HG02610 (cell line): ENCODE measurements around the gene POMGNT2.
"Not testable (repeated sequence)": the region's sequence is repeated elsewhere in the genome, so short reads cannot be mapped to it uniquely, and the experiment has no call there.

Experiments used
- ATAC-seq: cut with Tn5 transposase; IDR thresholded peaks from one replicate; pipeline ENCODE4 v1.9.1; 2021; ENCODE audit warnings: mild to moderate bottlenecking, moderate library complexity; ENCODE audit not compliant: unreplicated experiment

The POMGNT2 gene

GRCh38 chr3:43048470-43048869 lies 57.4 kb downstream of the POMGNT2 start:
- no peak for ATAC-seq

DNA sequence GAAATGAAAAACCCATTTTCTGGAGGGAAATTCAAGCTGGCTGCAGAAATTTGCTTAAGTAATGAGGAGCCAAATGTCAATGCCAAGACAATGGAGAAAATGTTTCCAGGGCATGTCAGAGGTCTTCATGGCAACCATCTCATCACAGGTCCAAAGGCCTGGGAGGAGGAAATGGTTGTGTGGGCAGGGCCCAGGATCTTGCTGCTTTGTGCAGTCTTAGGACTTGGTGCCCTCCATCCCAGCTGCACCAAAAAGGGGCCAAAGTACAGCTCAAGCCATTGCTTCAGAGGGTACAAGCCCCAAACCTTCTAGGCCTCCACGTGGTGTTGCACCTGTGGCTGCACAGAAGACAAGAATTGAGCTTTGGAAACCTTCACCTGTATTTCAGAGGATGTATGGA lies 59.3 kb downstream of the POMGNT2 start:
- no peak for ATAC-seq

DNA sequence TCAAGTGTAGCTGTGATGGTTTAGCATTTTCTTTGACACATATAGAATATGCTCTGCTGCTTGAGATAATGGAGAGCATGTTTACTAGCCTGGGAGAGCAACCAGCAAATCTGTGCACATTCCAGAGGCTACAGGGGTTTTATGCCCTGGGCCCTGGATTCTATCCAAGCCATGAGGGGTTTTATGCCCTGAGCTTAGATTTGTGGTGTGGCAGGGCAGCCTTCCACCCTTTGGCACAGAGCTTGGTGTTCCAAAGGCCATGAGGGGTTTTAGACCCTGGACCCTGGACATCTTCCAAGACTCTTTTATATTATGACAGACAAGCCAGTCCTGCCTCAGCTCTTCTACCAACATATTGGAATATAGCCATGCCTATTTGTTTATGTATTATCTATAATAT lies 60.8 kb downstream of the POMGNT2 start:
- not testable (repeated sequence) for ATAC-seq

DNA sequence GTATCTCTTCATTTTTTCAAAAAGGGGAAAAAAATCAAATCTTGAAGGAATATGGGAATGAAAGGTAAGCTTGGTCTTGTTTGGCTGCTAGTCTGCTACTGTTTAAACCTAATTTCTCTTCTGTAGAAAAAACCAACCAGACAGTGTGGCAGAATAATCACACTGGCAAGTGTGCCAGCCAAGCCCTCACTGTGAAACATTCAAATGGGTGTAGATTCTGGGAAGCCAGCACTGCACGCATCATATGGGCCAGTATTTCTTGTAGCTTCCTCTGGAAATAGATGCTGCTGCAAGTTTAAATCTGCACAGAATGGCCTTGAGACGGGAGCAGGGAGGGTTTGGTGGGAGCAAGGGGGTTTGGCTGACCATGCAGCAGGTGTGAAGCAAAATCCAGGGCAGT lies 62.1 kb downstream of the POMGNT2 start:
- no peak for ATAC-seq

DNA sequence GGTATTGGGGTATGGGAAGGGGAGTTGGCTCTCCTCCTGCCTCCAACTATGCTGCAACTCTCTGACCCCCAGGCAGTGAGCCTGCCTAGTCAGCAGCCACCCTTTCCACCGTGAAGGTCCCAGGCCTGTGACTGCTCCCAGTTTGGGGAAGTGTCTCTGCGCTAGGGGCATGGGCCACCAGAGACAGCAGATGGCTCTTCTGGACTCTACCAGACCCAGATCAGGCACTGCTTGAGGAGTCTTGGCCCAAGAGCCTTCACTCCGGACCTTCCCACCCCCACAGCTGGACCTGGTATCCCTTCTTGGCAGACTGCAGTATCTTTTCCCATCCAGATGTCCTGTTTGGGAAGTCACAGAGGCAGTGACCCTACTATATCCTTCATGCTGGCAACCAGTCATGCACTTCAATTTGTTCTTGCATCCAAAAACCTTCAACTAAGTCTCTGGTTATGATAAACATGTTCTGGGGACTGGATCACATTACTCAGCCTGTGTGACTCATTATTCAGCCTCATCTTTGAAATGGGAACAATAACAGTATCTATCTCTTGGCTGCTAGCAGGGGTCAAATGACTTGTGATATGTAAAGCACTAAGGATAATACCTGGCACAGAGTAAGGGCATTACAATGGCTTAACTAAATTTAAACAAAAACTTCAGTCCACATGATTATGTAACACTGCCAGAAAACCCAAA lies 62.7 kb downstream of the POMGNT2 start:
- ATAC-seq: no peak

GRCh38 chr3:43041517-43041916 lies 64.4 kb downstream of the POMGNT2 start:
- ATAC-seq: no peak

DNA sequence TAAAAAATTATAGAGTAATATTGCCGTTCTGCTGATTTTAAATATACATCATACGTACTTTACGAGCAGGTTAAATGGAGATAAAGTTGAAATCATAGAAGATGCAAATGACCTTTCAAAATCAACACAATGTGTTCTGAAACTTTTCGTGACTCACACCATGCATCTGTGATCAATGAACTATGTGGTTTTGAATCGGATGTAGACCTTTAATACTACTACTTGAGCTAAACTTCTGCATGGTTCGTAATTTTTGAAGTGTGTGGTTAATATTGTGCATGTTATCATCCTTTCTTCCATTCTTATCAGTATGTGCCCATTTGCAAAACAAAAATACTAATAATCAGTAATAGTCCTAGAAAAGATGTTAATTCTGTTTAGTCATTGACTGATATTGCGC lies 67.9 kb downstream of the POMGNT2 start:
- ATAC-seq: no peak

- no peak for ATAC-seq
These were observed 69.1 kb downstream of the POMGNT2 start for GRCh38 chr3:43036621-43037423.

DNA sequence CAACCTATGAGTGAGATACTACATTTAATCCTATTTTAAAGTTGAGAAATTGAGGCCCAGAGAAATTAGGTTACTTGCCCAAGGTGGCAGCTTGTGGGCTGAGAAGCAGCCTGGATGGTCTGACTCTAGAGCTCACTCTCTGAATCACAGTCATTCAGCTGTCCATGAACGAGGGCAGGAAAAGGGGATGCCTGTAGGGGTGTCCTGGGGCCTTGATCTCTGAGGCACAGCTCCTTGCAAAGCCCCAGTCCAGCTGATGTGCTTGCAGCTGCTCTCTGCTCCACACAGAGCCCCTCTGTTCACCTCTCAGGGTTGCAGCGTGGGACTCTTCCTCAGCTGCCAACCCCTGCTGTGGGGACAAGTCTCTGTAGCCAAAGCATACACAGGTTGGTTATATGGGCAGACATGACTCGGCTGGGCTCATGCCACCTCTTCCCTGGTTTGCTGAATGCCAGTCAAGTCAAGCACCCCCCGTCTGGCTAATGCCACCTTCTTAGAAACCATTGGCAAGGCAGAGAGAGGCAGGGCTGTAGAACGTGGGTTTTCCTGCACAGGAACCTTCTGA lies 70.0 kb downstream of the POMGNT2 start:
- no peak for ATAC-seq

- ATAC-seq: no peak
These were observed 71.0 kb downstream of the POMGNT2 start for GRCh38 chr3:43034911-43035310.

DNA sequence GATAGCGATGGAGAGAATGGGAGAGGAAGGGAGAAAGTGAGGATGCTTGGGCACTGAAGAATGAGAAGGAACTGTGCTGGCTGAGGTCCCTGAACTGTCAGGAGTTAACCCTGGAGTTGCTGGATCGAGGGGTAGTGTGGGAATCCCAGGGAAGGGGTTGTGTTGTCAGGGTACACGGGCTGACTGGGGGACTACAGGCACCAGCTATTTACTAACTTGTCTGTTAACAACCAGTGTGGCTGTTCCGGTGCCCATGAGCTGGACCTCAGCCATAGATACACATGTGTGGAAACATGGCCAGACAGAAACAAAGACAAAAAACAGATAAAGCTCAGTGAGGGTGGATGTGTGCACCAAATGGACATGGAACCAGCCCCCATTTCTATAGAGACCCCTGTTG lies 71.7 kb downstream of the POMGNT2 start:
- no peak for ATAC-seq

- no peak for ATAC-seq
These were observed 72.9 kb downstream of the POMGNT2 start for GRCh38 chr3:43032646-43033628.

- ATAC-seq: no peak
These were observed 73.9 kb downstream of the POMGNT2 start for GRCh38 chr3:43031889-43032545.

- ATAC-seq: no peak
These were observed 74.4 kb downstream of the POMGNT2 start for GRCh38 chr3:43031485-43031884.

GRCh38 chr3:43030162-43030935 lies 75.5 kb downstream of the POMGNT2 start:
- ATAC-seq: no peak
